Nephron progenitor cell (in vitro differentiated cells): ENCODE data around the gene LMX1B.

ENCODE experiments used
- DNase-seq: peaks from one replicate; pipeline ENCODE4 v3.0.0; 2021
- H3K27ac Mint-ChIP-seq: 2 replicates; pipeline ENCODE4 v1.8.0; 2021; ENCODE audit warnings: mild to moderate bottlenecking, moderate library complexity, mixed read lengths
- H3K27me3 Mint-ChIP-seq: 2 replicates; pipeline ENCODE4 v1.8.0; 2021; ENCODE audit warnings: mild to moderate bottlenecking, low read depth, mixed read lengths; ENCODE audit not compliant: poor library complexity
- H3K36me3 Mint-ChIP-seq: 2 replicates; pipeline ENCODE4 v1.8.0; 2021; ENCODE audit warnings: low read depth, mixed read lengths
- H3K4me1 Mint-ChIP-seq: 2 replicates; pipeline ENCODE4 v1.8.0; 2021; ENCODE audit warnings: mixed read lengths
- H3K4me3 Mint-ChIP-seq: 2 replicates; pipeline ENCODE4 v1.8.0; 2021; ENCODE audit warnings: mild to moderate bottlenecking, moderate library complexity, mixed read lengths
- H3K9me3 Mint-ChIP-seq: 2 replicates; pipeline ENCODE4 v1.8.0; 2021; ENCODE audit warnings: mild to moderate bottlenecking, moderate library complexity, mixed read lengths
- CTCF ChIP-seq: fragments of 200-600 bp; sonication (generic); IDR thresholded peaks from 2 replicates; pipeline ENCODE4 v1.5.0; 2021; ENCODE audit warnings: antibody characterized with exemption

LMX1B gene

GRCh38 chr9:126690431-126691051, 76.8 kb downstream of the LMX1B start:
- peak; percentile 85 for DNase-seq

DNA sequence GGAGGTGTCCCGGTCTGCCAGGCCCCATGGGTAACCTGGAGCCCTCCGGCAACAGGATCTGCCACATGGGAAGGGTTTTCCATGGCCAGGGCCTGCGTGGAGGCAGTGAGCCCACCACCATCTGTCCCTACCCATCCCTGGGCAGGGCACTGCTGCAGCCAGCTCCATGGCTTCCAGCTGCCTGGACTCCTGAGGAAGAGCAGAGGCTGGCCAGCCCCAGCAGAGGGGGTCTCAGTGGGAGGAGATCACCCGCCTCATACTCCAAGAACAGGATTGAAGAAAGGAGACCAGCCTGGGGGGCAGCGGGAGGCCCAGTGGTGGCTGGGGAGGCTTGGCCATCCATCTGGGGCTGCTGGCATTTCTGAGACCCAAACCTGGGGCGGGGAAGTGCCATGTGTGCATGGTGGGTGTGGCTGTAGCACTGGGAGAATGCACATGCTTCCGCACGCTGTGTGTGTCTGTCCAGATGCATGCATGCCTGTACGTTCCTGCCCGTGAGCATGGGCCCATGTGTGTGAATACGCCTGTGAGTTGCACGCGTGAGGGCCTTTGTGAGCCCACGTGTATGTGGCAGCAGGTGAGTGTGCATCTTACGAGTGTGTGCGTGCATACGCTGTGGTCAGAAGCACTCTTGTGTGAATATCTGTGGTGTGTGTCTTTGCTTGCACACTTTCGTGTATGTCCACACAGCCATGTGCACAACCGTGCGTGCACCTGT, 78.5 kb downstream of the LMX1B start:
- no peak overlapping the region for H3K27ac Mint-ChIP-seq
- peaks cover 43% of the 10 kb centered on the region for H3K4me1 Mint-ChIP-seq
- no peak for TF ChIP-seq CTCF
- no peaks in the 10 kb centered on the region for H3K9me3 Mint-ChIP-seq
- no peak for DNase-seq
- no peaks in the 10 kb centered on the region for H3K36me3 Mint-ChIP-seq
- H3K27me3 Mint-ChIP-seq: peaks cover 46% of the 10 kb centered on the region
- no peak overlapping the region for H3K4me3 Mint-ChIP-seq

More at GRCh38 chr9:126690431-126691051, 76.8 kb downstream of the LMX1B start:
- no peaks in the 10 kb centered on the region for H3K36me3 Mint-ChIP-seq
- H3K9me3 Mint-ChIP-seq: no peaks in the 10 kb centered on the region
- peak; percentile 85 for TF ChIP-seq CTCF
- no peak overlapping the region for H3K27ac Mint-ChIP-seq
- no peak overlapping the region for H3K4me3 Mint-ChIP-seq
- peaks cover 36% of the 10 kb centered on the region for H3K4me1 Mint-ChIP-seq
- H3K27me3 Mint-ChIP-seq: peaks cover 59% of the 10 kb centered on the region

GRCh38 chr9:126692759-126693427, 79.2 kb downstream of the LMX1B start:
- no peak for TF ChIP-seq CTCF
- peaks cover 41% of the 10 kb centered on the region for H3K4me1 Mint-ChIP-seq
- DNase-seq: no peak
- H3K36me3 Mint-ChIP-seq: no peaks in the 10 kb centered on the region
- no peak overlapping the region for H3K27ac Mint-ChIP-seq
- H3K9me3 Mint-ChIP-seq: no peaks in the 10 kb centered on the region
- H3K4me3 Mint-ChIP-seq: no peak overlapping the region
- H3K27me3 Mint-ChIP-seq: peaks cover 40% of the 10 kb centered on the region

GRCh38 chr9:126693428-126693944, 79.8 kb downstream of the LMX1B start:
- TF ChIP-seq CTCF: no peak
- Mint-ChIP-seq H3K27me3 (peaks cover 41% of the 10 kb centered on the region), H3K9me3 (no peaks in the 10 kb centered on the region), H3K27ac (no peak overlapping the region), H3K4me1 (peaks cover 40% of the 10 kb centered on the region), H3K36me3 (peaks cover 5% of the 10 kb centered on the region), H3K4me3 (no peak overlapping the region)
- no peak for DNase-seq

DNA sequence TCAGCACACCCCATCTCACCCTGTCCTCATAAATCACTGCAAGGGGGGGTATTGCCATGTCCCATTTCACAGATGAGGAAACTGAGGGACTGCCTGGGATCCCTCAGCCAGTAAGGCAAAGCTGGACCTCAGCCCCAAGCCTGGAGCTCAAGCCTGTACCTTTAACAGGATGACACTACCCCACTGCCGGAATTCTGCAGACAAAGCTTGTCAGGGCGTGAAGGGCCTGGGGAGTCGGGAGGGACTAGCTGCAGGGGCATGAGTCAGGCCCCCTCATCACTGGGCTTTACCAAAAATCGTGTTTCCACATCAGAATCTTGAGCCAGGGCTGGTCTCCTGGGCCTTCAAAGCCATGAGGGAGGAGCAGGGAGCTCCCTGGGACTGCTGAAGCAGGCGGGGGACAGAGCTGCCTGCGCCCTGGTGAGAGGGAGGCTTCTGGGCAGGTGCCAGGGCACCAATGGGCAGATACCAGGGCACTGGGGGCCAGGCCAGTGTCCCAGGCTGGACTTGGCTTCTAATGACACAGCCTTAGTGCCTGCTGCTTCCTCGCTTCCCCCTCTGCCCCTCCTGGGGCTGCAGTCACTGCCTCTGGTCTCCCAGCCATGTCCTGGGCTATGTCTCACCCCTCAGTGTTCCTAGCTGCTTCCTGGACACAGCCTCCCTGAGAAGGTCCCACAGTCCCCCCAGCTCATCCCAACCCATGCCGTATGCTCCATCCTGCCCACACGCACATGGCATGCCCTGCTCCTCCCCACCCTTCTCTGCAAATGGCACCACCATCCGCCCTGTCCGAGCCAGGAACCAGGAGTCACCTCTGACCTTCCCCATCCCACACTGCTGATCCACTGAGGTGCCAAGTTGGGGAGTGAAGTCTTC, 80.7 kb downstream of the LMX1B start:
- Mint-ChIP-seq H3K27me3 (peaks cover 38% of the 10 kb centered on the region), H3K4me1 (peaks cover 36% of the 10 kb centered on the region), H3K4me3 (no peak overlapping the region), H3K9me3 (no peaks in the 10 kb centered on the region), H3K27ac (no peak overlapping the region), H3K36me3 (peaks cover 5% of the 10 kb centered on the region)
- TF ChIP-seq CTCF: no peak
- no peak for DNase-seq
